ENCODE results near the gene LCN12.

Gene LCN12

DNA sequence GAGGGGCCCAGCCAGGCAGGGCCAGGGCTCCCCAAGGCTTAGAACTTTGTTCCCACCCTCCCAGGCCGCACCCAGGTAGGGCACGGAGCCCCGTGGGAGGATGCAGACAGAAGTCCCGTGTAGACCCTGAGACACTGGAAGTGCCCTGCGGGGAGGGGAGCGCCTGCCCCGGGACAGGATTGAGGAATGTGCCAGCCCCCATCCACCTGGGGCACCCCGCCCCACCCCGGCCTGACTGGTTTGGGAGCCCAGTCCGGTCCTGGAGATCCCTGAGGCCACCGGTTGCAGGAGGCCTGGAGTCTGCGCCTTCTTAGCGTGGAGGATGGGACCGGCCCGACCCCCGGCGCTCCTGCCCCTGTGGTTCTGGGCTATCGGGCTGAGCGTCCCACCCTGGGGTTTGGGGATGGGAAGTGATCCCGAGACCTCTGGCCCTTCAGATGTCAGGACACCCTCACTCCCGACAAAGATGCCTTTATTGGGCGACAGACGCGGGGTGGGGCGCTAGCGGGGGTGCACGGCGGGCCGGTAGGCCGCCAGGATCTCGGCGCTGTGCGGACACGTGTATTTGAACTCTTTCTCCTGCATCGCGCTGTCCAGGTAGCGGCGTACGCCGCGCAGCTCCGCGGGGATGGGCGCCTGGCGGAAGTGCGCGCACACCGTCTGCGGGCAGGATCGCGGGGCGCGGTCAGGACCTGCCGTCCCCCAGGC, 42.3 kb downstream of the LCN12 start:
- H3K9ac ChIP-seq, result no peak overlapping the region
- no peaks in the 10 kb centered on the region for H3K27me3 ChIP-seq (ENCODE audit: control insufficient read depth, insufficient read depth, low read length)
- H3K4me2 ChIP-seq (ENCODE audit: low read length), result no peak overlapping the region
- H3K27ac ChIP-seq, result no peak overlapping the region
- no peak overlapping the region for H3K4me3 ChIP-seq (ENCODE audit: low read depth, low read length)
- TF ChIP-seq, protein P1, sequence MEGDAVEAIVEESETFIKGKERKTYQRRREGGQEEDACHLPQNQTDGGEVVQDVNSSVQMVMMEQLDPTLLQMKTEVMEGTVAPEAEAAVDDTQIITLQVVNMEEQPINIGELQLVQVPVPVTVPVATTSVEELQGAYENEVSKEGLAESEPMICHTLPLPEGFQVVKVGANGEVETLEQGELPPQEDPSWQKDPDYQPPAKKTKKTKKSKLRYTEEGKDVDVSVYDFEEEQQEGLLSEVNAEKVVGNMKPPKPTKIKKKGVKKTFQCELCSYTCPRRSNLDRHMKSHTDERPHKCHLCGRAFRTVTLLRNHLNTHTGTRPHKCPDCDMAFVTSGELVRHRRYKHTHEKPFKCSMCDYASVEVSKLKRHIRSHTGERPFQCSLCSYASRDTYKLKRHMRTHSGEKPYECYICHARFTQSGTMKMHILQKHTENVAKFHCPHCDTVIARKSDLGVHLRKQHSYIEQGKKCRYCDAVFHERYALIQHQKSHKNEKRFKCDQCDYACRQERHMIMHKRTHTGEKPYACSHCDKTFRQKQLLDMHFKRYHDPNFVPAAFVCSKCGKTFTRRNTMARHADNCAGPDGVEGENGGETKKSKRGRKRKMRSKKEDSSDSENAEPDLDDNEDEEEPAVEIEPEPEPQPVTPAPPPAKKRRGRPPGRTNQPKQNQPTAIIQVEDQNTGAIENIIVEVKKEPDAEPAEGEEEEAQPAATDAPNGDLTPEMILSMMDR (IDR thresholded peaks at IDR 0.05), result no peak
- H3K79me2 ChIP-seq, result no peaks in the 10 kb centered on the region
- no peaks in the 10 kb centered on the region for H3K36me3 ChIP-seq (ENCODE audit: control insufficient read depth, insufficient read depth, low read length)
- no peaks in the 10 kb centered on the region for H3K4me1 ChIP-seq
- no peak overlapping the region for H2AFZ ChIP-seq
- no peaks in the 10 kb centered on the region for H3K9me3 ChIP-seq (ENCODE audit: control insufficient read depth, low read length)

DNA sequence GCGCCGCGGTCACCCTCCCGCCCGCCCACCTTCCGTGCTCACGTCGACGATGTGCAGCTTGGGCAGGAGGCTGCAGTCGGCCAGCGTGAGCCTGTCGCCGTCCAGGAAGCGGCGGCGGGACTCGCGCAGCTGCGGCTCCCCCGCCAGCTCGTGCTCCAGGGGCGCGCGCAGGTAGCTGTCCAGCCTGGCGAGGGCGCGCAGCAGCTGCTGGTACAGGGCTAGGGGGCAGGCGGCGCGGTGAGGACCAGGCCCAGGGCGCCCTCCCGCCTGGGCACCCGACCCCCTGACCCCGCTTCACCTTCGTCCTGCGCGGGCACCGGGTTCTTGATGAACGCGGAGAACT, 42.8 kb downstream of the LCN12 start:
- no peak overlapping the region for H3K27ac ChIP-seq
- H3K4me2 ChIP-seq (ENCODE audit: low read length), result no peak overlapping the region
- no peaks in the 10 kb centered on the region for H3K27me3 ChIP-seq (ENCODE audit: control insufficient read depth, insufficient read depth, low read length)
- H3K9me3 ChIP-seq (ENCODE audit: control insufficient read depth, low read length), result no peaks in the 10 kb centered on the region
- no peak overlapping the region for H3K4me3 ChIP-seq (ENCODE audit: low read depth, low read length)
- TF ChIP-seq, protein P1 (IDR thresholded peaks at IDR 0.05), result no peak
- no peak overlapping the region for H3K9ac ChIP-seq
- H2AFZ ChIP-seq, result no peak overlapping the region
- H3K4me1 ChIP-seq, result no peaks in the 10 kb centered on the region
- no peaks in the 10 kb centered on the region for H3K36me3 ChIP-seq (ENCODE audit: control insufficient read depth, insufficient read depth, low read length)
- H3K79me2 ChIP-seq, result no peaks in the 10 kb centered on the region

DNA sequence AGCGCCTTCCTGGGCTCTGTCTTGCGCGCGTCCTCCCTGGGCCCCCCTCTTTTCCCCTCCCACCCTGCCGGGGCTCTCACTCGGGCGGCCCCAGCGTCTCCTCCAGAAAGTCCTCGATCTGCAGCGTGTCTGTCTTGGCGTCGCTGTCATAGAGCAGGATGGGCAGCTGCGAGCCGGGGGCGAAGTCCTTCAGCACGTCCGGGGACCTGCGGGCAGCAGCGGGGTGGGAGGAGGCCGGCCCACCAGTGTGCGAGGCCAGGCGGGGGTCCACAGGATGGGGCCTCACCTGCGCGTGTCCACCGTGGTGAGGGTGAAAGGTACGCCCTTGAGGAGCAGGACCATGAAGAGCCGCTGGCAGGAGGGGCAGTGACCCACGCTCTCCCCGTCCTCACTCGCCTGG, 43.3 kb downstream of the LCN12 start:
- H2AFZ ChIP-seq, result no peak overlapping the region
- no peak overlapping the region for H3K4me3 ChIP-seq (ENCODE audit: low read depth, low read length)
- no peaks in the 10 kb centered on the region for H3K79me2 ChIP-seq
- H3K27me3 ChIP-seq (ENCODE audit: control insufficient read depth, insufficient read depth, low read length), result no peaks in the 10 kb centered on the region
- no peaks in the 10 kb centered on the region for H3K4me1 ChIP-seq
- H3K27ac ChIP-seq, result no peak overlapping the region
- TF ChIP-seq, protein P1 (IDR thresholded peaks at IDR 0.05), result no peak
- H3K9me3 ChIP-seq (ENCODE audit: control insufficient read depth, low read length), result no peaks in the 10 kb centered on the region
- H3K9ac ChIP-seq, result no peak overlapping the region
- no peaks in the 10 kb centered on the region for H3K36me3 ChIP-seq (ENCODE audit: control insufficient read depth, insufficient read depth, low read length)
- H3K4me2 ChIP-seq (ENCODE audit: low read length), result no peak overlapping the region

DNA sequence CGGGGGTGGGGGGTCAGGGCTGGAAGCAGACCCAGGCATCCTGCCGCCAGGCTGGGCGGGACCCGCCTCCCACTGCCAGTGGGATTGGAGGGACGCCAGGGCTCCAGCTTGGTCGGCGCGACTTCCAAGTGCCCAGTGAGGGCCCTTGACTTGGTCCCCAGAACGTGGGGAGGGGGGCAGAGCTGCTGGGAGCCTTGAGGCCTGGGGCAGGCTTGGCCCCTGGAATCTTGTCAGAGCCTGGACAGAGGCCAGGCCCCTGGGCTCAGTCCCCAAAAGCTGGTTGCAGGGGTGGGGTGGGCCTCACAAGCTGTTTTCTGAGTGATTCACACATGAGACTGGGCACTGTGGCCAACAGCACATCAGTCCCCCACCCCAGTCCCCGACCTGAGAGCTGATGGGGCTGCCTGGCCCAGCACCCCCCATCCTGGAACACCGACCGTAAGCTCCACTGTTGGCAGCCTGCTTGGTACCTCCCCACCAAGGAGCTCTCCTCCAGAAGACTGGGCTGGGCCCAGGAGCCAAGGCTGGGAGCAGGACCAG, 43.8 kb downstream of the LCN12 start:
- H3K4me2 ChIP-seq (ENCODE audit: low read length), result no peak overlapping the region
- no peaks in the 10 kb centered on the region for H3K79me2 ChIP-seq
- H2AFZ ChIP-seq, result no peak overlapping the region
- no peaks in the 10 kb centered on the region for H3K4me1 ChIP-seq
- H3K4me3 ChIP-seq (ENCODE audit: low read depth, low read length), result no peak overlapping the region
- no peaks in the 10 kb centered on the region for H3K27me3 ChIP-seq (ENCODE audit: control insufficient read depth, insufficient read depth, low read length)
- no peaks in the 10 kb centered on the region for H3K9me3 ChIP-seq (ENCODE audit: control insufficient read depth, low read length)
- no peak overlapping the region for H3K27ac ChIP-seq
- H3K36me3 ChIP-seq (ENCODE audit: control insufficient read depth, insufficient read depth, low read length), result no peaks in the 10 kb centered on the region
- no peak overlapping the region for H3K9ac ChIP-seq
- TF ChIP-seq, protein P1 (IDR thresholded peaks at IDR 0.05), result no peak

All from parathyroid adenoma (tissue), 2 donors.